GM19035 (cell line): ENCODE data around the gene RNF152.
"Not testable (repeated sequence)": the region's sequence is repeated elsewhere in the genome, so short reads cannot be mapped to it uniquely, and the experiment has no call there.

Experiments used
- ATAC-seq: cut with Tn5 transposase; IDR thresholded peaks from one replicate; pipeline ENCODE4 v1.9.1; 2021; ENCODE audit not compliant: unreplicated experiment

RNF152 gene

GRCh38 chr18:61824733-61825363 lies 68.0 kb downstream of the RNF152 start:
- ATAC-seq, result no peak

DNA sequence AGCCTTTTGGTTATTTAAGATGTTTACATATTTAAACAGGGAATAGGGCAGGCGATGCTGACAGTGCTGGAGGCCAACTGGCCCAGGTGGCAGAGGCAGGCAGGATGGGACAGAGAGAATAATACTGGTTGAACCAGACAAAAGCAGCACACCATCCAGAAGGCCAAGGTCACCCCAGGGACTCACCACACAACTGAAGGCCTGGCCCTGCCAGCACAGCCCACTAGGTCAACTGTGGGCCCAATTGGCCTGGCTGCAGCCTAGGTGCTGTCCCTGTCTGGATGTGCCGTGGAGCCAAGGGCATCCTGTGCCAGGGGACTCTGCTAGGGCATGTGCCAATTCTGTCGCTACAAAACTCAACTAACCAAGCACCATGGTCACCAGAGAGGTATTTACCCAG lies 69.2 kb downstream of the RNF152 start:
- no peak for ATAC-seq

DNA sequence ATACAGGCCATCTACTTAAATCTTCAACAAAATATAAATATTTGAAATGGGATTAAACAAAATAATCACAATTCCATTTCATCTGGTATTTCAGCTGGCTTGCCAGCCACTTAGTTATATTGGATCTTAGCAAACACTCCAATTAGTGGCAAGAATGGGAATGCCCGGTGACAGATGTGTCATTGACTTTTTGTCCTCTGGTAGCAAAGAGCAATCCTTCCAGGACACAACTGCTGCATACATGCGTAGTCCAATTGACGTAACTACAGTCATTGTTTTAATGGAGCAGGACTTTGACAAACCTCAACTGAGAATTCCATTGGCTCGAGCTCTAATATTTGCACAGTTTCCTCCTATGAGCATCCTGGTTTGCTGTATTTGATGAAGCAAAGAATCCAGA lies 69.9 kb downstream of the RNF152 start:
- ATAC-seq, result no peak

GRCh38 chr18:61821748-61822147 lies 71.1 kb downstream of the RNF152 start:
- ATAC-seq, result no peak

GRCh38 chr18:61820882-61821281 lies 71.9 kb downstream of the RNF152 start:
- no peak for ATAC-seq

DNA sequence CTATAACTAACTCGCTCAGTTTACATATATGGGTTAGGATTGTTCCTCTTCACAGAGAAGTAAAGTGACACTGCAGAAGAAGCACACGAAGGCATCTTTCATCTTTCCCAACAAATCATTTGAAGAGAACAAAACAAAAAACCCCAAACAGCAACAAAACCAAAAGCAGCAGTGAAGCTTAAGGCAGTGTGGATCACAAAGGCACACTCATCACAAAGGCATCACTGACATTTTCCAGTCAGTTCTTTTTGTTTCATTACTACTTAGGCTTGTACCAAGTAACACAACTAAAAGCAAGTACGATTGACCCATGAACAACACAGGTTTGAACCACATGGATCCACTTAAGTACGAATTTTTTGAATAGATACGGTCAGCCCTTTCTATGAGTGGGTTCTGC lies 75.7 kb downstream of the RNF152 start:
- no peak for ATAC-seq

DNA sequence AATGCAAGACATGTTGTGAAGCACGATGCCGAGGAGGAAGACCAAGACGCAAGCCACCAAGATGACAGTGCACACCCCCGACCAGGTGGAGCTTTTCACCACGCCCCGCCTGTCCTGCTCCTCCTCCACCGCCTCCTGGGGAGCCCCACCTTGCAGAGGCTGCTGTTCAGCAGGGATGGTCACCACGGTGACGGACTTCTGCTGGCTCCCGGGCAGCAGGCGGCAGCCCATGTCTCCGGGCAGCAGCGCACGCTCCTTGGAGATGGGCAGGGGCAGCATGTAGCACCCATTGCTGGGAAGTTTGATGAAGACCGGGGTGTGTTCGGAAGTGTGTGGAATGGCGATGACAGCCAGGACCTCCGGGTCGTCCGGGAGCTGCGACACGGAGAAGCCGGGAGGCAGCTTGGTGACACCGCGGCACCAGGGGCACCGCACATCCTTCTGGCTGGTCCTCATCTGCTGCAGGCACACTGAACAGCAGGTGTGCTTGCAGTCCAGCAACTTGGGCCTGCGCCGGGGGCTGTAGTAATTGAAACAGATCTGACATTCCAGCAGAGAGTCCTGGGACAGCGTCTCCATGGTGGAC lies 76.8 kb downstream of the RNF152 start:
- no peak for ATAC-seq

GRCh38 chr18:61808286-61808685 lies 84.5 kb downstream of the RNF152 start:
- ATAC-seq, result no peak

- no peak for ATAC-seq
Measured at GRCh38 chr18:61803393-61803792, 89.4 kb downstream of the RNF152 start.

DNA sequence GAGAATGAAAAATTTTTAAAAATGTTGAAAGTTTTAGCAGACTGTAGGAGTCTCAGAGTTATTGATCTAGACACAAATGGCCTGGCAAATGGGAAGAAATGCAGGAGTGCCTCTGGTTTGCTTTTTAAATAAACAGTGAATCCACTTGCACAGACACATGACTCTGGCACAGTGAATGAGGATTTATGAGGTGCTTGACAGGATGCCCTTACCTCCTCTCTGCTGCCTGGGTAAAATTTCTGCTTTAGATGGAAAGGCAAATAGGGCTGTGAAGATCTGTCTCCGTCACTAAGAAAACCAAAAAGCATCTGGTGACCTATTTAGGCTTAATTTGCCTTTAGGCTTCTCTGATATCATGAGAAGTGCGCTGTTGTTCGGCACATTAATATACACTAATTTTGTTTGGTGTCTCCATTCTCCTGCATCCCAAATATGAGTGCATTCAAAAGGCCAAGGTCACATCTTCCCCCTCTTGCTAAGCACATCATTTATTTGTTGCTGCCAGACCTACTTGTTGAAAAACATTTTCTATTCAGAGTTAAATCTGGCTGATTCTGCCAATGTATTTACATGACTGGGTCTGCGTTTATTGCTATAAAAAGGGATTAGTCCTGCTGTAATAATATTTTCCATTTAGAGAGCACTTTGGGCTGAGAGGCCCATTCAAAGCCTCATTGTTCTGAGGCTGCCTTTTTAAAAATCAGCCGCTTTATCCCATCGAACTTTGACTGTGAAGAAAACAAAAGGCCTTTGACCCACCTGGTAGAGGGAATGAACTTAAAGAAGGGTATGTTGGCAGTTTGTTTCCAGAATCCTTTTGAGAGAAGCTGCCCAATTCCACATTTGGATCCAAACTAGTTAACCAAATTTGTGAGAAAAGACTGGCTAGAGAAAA lies 94.9 kb downstream of the RNF152 start:
- ATAC-seq, result no peak

GRCh38 chr18:61791031-61791430 lies 101.8 kb downstream of the RNF152 start:
- ATAC-seq, result no peak

DNA sequence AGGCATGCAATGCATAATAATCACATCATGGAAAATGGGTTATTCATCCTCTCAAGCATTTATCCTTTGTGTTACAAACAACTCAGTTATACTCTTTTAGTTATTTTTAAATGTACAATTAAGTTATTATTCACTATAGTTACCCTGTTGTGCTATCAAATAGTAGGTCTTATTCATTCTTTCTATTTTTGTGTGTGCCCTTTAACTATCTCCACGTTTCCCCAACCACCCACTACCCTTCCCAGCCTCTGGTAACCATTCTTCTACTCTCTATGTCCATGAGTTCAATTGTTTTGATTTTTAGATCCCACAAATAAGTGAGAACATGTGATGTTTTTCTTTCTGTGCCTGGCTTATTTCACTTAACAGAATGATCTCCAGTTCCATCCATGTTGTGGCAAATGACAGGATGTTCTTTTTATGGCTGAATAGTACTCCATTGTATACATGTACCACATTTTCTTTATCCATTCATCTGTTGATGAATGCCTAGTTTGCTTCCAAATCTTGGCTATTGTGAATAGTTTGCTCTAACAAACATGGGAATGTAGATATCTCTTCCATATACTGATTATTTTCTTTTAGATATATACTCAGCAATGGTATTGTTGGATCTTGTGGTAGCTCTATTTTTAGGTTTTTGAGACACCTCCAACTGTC lies 105.7 kb downstream of the RNF152 start:
- ATAC-seq, result not testable (repeated sequence)

DNA sequence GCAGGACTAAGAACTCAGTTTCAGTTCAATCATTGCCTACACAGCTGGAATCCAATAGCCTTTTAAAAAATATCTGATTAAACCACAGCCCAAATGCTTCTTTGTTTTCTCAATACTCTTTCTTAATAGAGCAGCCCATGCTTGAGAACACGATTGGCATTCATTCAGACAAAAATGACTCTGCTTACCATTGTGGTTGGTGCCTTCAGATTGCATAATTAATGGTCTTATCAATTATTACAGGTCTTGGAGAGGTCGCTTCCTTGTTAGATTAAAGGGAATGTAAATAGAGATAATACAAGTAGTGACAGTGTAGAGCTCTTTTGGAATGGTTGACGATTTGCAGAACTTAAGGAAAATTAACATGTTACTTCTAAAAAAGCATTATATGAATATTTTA lies 107.2 kb downstream of the RNF152 start:
- no peak for ATAC-seq

DNA sequence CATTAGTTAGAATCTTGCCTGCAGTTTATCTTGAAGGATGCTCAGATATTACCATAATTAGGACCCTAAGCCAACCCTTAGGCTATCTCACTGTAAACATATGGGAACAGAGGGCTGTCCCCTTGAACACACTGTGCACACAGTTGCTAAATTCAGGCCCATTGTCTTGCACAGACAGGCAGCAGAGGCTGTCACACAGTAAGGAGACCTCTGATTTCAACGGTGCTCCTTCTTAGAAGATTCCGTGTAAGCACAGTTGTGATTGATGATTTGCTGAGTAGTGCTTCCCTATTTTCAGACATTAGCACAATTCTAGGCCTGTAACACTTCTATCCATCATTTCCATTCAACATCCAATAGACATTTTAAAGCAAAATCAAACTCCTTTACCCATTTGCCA lies 108.0 kb downstream of the RNF152 start:
- no peak for ATAC-seq

DNA sequence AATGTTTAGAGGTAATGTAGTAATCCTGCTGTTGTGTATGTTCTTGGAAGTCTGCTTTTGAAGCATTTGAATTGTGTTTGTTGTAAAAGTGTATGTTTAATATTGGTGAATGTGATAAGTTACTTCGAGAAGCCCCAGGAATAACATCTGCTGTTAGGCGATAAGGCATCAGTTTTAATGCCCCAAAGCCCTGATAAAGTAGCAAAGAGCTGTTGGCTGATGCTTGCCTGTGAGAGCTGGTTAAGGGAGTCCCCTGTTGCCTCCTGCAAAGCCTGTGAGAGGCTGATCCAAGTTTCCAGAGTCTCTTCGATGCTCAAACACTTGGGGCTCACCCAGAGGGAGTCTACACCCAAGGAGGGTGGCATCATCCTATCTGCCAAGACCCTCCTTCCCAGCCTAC lies 110.3 kb downstream of the RNF152 start:
- no peak for ATAC-seq

DNA sequence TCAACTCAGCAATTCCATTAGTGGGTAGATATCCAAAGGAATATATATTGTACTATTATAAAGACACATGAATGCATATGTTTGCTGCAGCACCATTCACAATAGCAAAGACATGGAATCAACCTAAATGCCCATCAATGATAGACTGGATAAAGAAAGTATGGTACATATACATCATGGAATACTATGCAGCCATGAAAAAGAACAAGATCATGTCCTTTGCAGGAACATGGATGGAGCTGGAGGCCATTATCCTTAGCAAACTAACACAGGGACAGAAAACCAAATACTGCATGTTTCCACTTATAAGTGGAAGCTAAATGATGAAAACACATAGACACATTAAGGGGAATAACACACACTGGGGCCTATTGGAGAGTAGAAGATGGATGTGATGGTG lies 116.6 kb downstream of the RNF152 start:
- not testable (repeated sequence) for ATAC-seq

- no peak for ATAC-seq
Measured at GRCh38 chr18:61774846-61775245, 118.0 kb downstream of the RNF152 start.

- ATAC-seq, result no peak
Measured at GRCh38 chr18:61772293-61772848, 120.4 kb downstream of the RNF152 start.

DNA sequence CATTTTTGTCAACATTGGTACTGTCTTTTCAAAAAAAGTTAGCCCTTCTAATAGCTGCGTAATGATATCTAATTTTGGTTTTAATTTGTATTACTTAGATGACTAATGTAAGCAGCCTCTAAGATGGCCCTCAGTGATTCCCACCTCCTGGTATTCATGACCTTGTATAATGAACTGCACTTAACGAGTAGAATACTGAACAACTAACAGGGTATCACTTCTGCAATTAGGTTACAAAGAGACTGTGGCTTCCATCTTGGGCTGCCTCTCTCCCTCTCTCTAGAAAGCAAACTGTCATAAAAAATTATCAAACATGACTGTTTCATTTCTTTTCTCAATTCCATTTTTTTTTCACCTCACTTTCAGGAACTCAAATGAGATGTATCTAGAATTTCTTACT lies 120.9 kb downstream of the RNF152 start:
- no peak for ATAC-seq

DNA sequence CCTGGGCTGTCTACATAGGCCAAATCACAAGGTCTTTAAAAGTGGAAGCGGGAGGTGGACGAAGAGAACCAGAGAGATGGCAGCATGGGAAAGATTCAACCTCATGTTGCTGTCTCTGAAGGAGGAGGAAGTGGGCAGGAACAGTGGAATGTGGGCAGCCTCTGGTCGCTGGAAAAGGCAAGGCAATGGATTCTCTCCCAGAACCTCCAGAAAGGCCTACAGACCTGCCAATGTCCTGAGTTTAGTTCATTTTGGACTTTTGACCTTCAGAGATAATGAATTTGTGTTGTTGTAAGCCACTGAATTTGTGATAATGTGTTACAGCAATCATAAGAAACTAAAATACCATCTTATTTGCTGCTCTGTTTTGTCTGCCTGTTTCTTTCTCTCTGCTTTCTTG lies 122.5 kb downstream of the RNF152 start:
- ATAC-seq, result no peak

GRCh38 chr18:61766266-61766884 lies 126.4 kb downstream of the RNF152 start:
- ATAC-seq, result no peak
